Endothelial cell (in vitro differentiated cells): Measurements from ENCODE around the gene ANKRD28. TPM values are rescaled to one million over a fixed set of nuclear protein-coding genes. Genes with fewer than 3 reads are reported as not detected.

Experiments used
- DNase-seq: peaks from one replicate; pipeline ENCODE4 v3.0.0; 2021; ENCODE audit warnings: low spot score
- H3K27ac Mint-ChIP-seq: one replicate; pipeline ENCODE4 v1.8.0; 2021; ENCODE audit warnings: mixed read lengths, inconsistent platforms; ENCODE audit not compliant: unreplicated experiment
- H3K27me3 Mint-ChIP-seq: one replicate; pipeline ENCODE4 v1.8.0; 2021; ENCODE audit warnings: mild to moderate bottlenecking, moderate library complexity, mixed read lengths, inconsistent platforms; ENCODE audit not compliant: unreplicated experiment
- H3K36me3 Mint-ChIP-seq: one replicate; pipeline ENCODE4 v1.8.0; 2021; ENCODE audit warnings: mild to moderate bottlenecking, low read depth, mixed read lengths, inconsistent platforms; ENCODE audit not compliant: unreplicated experiment
- H3K4me1 Mint-ChIP-seq: one replicate; pipeline ENCODE4 v1.8.0; 2021; ENCODE audit warnings: mild to moderate bottlenecking, mixed read lengths, inconsistent platforms; ENCODE audit not compliant: unreplicated experiment
- H3K4me3 Mint-ChIP-seq: one replicate; pipeline ENCODE4 v1.8.0; 2021; ENCODE audit warnings: mild to moderate bottlenecking, mixed read lengths, inconsistent platforms; ENCODE audit not compliant: unreplicated experiment
- H3K9me3 Mint-ChIP-seq: one replicate; pipeline ENCODE4 v1.8.0; 2021; ENCODE audit warnings: mixed read lengths, inconsistent platforms; ENCODE audit not compliant: unreplicated experiment
- total RNA-seq: library from RNA; stranded (reverse); fragmentation: NEBNext Ultra II Directional; extraction: Animal tissue kit (Norgen Biotek cat#: 25700); gene quantifications from one replicate; pipeline ENCODE4 v1.2.1, GENCODE V29; 2021; ENCODE audit not compliant: unreplicated experiment
- TF ChIP-seq, protein P1 (sequence below): fragments of 200-600 bp; sonication (generic); IDR thresholded peaks from one replicate; pipeline ENCODE4 v1.5.0; 2021; ENCODE audit warnings: antibody characterized with exemption; ENCODE audit not compliant: unreplicated experiment

Gene ANKRD28
- total RNA-seq, 1 donor from 2014 or later, result 22.6 TPM

DNA sequence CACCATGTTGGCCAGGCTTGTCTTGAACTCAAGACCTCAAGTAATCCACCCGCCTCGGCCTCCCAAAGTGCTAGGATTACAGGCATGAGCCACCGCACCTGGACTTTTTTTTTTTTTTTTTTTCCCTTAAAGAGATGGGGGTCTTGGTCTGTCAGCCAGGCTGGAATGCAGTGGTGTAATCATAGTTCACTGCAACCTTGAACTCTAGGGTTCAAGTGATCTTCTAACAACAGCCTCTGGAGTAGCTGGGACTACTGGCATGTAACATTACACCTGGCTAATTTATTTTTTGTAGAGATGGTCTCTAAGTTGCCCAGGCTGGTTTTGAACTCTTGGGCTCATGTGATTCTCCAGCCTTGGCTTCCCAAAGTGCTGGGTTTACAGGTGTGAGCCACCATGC lies 81.6 kb downstream of the ANKRD28 start:
- Mint-ChIP-seq H3K36me3 (no peaks in the 10 kb centered on the region), H3K4me1 (no peaks in the 10 kb centered on the region), H3K27ac (no peak overlapping the region), H3K27me3 (no peaks in the 10 kb centered on the region), H3K9me3 (no peaks in the 10 kb centered on the region), H3K4me3 (no peak overlapping the region)
- TF ChIP-seq, protein P1, sequence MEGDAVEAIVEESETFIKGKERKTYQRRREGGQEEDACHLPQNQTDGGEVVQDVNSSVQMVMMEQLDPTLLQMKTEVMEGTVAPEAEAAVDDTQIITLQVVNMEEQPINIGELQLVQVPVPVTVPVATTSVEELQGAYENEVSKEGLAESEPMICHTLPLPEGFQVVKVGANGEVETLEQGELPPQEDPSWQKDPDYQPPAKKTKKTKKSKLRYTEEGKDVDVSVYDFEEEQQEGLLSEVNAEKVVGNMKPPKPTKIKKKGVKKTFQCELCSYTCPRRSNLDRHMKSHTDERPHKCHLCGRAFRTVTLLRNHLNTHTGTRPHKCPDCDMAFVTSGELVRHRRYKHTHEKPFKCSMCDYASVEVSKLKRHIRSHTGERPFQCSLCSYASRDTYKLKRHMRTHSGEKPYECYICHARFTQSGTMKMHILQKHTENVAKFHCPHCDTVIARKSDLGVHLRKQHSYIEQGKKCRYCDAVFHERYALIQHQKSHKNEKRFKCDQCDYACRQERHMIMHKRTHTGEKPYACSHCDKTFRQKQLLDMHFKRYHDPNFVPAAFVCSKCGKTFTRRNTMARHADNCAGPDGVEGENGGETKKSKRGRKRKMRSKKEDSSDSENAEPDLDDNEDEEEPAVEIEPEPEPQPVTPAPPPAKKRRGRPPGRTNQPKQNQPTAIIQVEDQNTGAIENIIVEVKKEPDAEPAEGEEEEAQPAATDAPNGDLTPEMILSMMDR, result no peak
- no peak for DNase-seq

DNA sequence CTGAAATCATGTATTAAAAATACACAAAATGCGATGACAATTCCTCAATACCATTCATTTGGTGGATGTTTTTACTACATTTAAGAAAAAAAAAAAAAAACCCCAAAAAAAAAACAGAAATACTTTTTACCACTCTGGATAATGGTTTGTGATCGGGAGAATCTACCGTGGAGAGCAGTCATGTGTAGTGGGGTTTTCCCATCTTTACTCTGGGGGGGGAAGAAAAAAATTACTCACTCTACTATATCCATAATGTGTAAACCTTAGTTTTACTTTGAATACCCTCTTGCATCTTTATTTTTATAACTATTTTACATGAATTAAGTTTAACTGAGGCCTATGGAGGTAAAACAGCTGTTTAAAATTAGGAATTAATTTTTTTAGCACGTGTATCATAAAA lies 83.3 kb downstream of the ANKRD28 start:
- H3K27me3 Mint-ChIP-seq, result no peaks in the 10 kb centered on the region
- H3K4me3 Mint-ChIP-seq, result no peak overlapping the region
- no peaks in the 10 kb centered on the region for H3K36me3 Mint-ChIP-seq
- no peaks in the 10 kb centered on the region for H3K4me1 Mint-ChIP-seq
- TF ChIP-seq, protein P1, result no peak
- H3K9me3 Mint-ChIP-seq, result no peaks in the 10 kb centered on the region
- no peak for DNase-seq
- H3K27ac Mint-ChIP-seq, result no peak overlapping the region

DNA sequence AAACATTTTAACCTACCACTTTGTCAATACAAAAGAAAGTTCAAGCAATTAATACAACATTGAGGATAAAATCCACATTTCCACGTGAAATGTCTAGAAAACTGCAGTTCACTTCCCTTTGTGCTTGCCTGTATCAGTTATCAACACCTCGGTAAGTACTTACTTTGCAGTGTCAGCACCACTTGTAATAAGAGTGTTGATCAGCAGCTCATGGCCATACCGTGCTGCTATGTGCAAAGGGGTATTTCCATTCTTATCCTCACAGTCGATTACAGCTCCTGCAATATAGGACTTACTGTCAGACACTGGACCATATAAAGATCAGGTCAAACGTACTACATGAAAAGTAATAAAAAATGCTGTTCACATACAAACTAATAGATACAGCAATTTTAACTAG lies 84.4 kb downstream of the ANKRD28 start:
- Mint-ChIP-seq H3K4me1 (no peaks in the 10 kb centered on the region), H3K9me3 (no peaks in the 10 kb centered on the region), H3K27ac (no peak overlapping the region), H3K27me3 (no peaks in the 10 kb centered on the region), H3K4me3 (no peak overlapping the region), H3K36me3 (no peaks in the 10 kb centered on the region)
- TF ChIP-seq, protein P1, result no peak
- DNase-seq, result no peak

DNA sequence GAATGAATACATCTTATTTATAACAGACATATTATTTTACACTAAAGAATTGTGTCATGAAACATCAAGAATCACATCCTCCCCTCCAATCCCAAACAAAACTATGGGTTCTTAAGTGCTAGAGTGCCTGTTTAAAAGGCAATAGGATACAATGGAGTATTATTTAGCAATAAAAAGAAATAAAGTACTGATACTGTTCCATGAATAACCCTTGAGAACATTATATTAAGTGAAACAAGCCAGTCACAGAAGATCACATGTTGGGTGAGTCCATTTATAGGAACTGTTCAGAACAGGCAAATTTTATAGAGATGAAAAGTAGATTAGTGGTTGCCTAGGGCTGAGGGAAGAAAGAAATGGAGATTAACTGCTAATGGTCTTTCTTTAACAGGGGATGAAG lies 86.5 kb downstream of the ANKRD28 start:
- no peak overlapping the region for H3K4me3 Mint-ChIP-seq
- TF ChIP-seq, protein P1, result no peak

DNA sequence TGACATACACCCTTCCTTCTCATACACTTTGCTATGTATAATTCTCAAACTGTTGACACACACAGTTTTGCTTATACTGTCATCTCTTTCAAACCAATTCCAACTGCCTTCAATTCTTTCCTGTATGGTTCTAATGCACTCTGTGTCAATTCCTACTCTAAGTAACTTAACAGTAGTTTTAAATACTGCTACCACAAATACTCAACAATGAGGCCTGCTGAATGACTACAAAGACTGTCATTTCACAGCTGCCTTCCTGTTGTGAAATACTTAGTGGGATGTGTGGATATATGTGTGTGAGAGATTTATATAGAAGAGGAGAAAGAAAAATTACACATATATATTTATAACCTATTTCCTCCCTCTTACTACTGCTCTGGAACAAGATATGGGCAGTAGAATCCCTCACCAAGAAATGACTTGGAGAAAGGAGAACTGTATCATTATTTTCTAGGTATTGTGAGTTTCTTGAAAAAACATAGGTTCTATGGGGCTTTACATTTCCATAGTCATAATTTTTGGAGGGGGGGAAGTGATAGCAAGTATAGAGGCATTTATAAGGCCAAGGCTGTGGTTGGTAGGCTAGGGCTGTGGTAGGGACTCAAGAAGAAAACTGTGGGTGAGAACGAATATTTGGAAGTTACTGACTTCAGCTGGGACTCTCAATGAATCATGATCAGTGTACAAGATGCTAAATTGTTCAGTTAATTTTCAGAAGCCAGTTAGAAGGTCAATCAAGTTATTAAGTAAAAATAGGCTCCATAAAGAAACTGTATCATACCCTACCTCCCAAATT lies 88.7 kb downstream of the ANKRD28 start:
- H3K9me3 Mint-ChIP-seq, result no peaks in the 10 kb centered on the region
- no peaks in the 10 kb centered on the region for H3K4me1 Mint-ChIP-seq
- TF ChIP-seq, protein P1, result no peak
- H3K36me3 Mint-ChIP-seq, result peaks cover 10% of the 10 kb centered on the region
- no peak for DNase-seq
- no peak overlapping the region for H3K27ac Mint-ChIP-seq
- H3K4me3 Mint-ChIP-seq, result no peak overlapping the region
- no peaks in the 10 kb centered on the region for H3K27me3 Mint-ChIP-seq

More for the DNA sequence above, 86.5 kb downstream of the ANKRD28 start:
- no peak for DNase-seq
- peaks cover 10% of the 10 kb centered on the region for H3K36me3 Mint-ChIP-seq
- H3K9me3 Mint-ChIP-seq, result no peaks in the 10 kb centered on the region
- no peaks in the 10 kb centered on the region for H3K4me1 Mint-ChIP-seq
- H3K27ac Mint-ChIP-seq, result no peak overlapping the region
- H3K27me3 Mint-ChIP-seq, result no peaks in the 10 kb centered on the region
